Measurements from ENCODE around the gene JAZF1. TPM values are rescaled to one million over a fixed set of nuclear protein-coding genes. Genes with fewer than 3 reads are reported as not detected.

JAZF1 gene
- total and polyA plus RNA-seq, 2 of the 8 experiments (the other 6 are each of a cell fraction or from before 2014, with no cell fraction given): 2.6 to 21.8 TPM

GRCh38 chr7:28115261-28115660, 65.3 kb downstream of the JAZF1 start:
- Histone ChIP-seq H4K5ac (ENCODE audit: insufficient read length, low read depth, low read length) (no peak overlapping the region), H2AFZ (ENCODE audit: low read length) (no peak overlapping the region), H4K20me1 (replicated peaks in 1 of 2; ENCODE audit: control insufficient read depth in 1 of 2, insufficient read depth in 2 of 2, low read length in 2 of 2) (no peaks in the 10 kb centered on the region), H2BK12ac (ENCODE audit: low read depth, low read length) (no peak overlapping the region), H3K4me2 (ENCODE audit: insufficient read depth in 1 of 2, low read depth in 2 of 2, low read length in 2 of 2) (no peak overlapping the region), H2BK120ac (replicated peaks; ENCODE audit: low read depth, low read length) (no peak overlapping the region), H3K56ac (replicated peaks; ENCODE audit: insufficient read length, low read depth, low read length) (no peak overlapping the region), H3K9me3 (ENCODE audit: insufficient read depth in 2 of 2, low read depth in 1 of 2, low read length in 1 of 2) (no peaks in the 10 kb centered on the region), H3K4ac (replicated peaks; ENCODE audit: insufficient read length, low read depth, low read length) (no peak overlapping the region), H3K9ac (replicated peaks in 1 of 4; ENCODE audit: extremely low read depth in 1 of 4, low read depth in 3 of 4, low read length in 3 of 4) (no peak overlapping the region), H4K91ac (replicated peaks; ENCODE audit: insufficient read length, low read length) (no peak overlapping the region), H2BK5ac (ENCODE audit: low read depth, low read length) (no peak overlapping the region), H3K18ac (ENCODE audit: extremely low read depth, low read length) (no peak overlapping the region), H2BK20ac (ENCODE audit: low read length) (no peak overlapping the region), H3K23me2 (ENCODE audit: low read depth, low read length) (no peaks in the 10 kb centered on the region; the same call in 1 of the 2 replicates), H4K8ac (ENCODE audit: extremely low read depth, insufficient read depth, low read length) (no peak overlapping the region), H3K27me3 (replicated peaks in 1 of 4; ENCODE audit: control insufficient read depth in 3 of 4, extremely low read depth in 1 of 4, insufficient read depth in 3 of 4, low read length in 3 of 4) (no peaks in the 10 kb centered on the region), H3K4me3 (ENCODE audit: extremely low read depth in 1 of 4, insufficient read depth in 2 of 4, low read depth in 3 of 4, low read length in 4 of 4) (no peak overlapping the region), H2BK15ac (ENCODE audit: low read length) (no peak overlapping the region), H3K79me1 (ENCODE audit: low read depth, low read length) (no peaks in the 10 kb centered on the region), H3K27ac (ENCODE audit: low read depth, low read length) (no peak overlapping the region), H3K14ac (ENCODE audit: insufficient read length) (no peak overlapping the region), H3K36me3 (ENCODE audit: control insufficient read depth in 2 of 4, insufficient read depth in 4 of 4, low read length in 3 of 4) (no peaks in the 10 kb centered on the region), H3K4me1 (replicated peaks in 1 of 4; ENCODE audit: control insufficient read depth in 3 of 4, insufficient read depth in 4 of 4, low read length in 3 of 4) (no peaks in the 10 kb centered on the region), H2AK5ac (ENCODE audit: low read depth, low read length) (no peak overlapping the region), H3K23ac (ENCODE audit: insufficient read length) (no peak overlapping the region), H3K79me2 (ENCODE audit: control insufficient read depth in 1 of 2, insufficient read depth in 2 of 2, low read length in 2 of 2) (no peaks in the 10 kb centered on the region)
- DNase-seq (ENCODE audit: low read depth in 1 of 2, low spot score in 2 of 2) (no peak), FAIRE-seq (no peak)
- ChIA-PET CTCF (ENCODE audit: partially characterized antibody) (no interaction called here), POLR2A (ENCODE audit: partially characterized antibody) (no interaction called here)
- WGBS, 2 experiments (ENCODE audit: extremely low coverage in 1 of 2, insufficient coverage in 1 of 2, insufficient read length in 1 of 2, insufficient replicate concordance in 2 of 2, low coverage in 1 of 2, low lambda C conversion rate in 2 of 2, missing lambda C conversion rate in 1 of 2): 92% methylated on average over 1 of the region's 1 CpG; no CpG with 5 or more reads in 1 of the 2 experiments
- no peak for TF ChIP-seq MAFK (IDR thresholded peaks at IDR 0.05; ENCODE audit: low read depth, low read length)
- no peak for TF ChIP-seq POU5F1 (IDR thresholded peaks at IDR 0.05; ENCODE audit: low read depth, low read length)
- no peak for TF ChIP-seq POLR2A (IDR thresholded peaks at IDR 0.05; ENCODE audit: control extremely low read depth in 1 of 2, low read depth in 2 of 2, low read length in 2 of 2)
- no peak for TF ChIP-seq KDM5A (IDR thresholded peaks at IDR 0.05; ENCODE audit: low read length)
- TF ChIP-seq CBX8 (IDR thresholded peaks at IDR 0.05; ENCODE audit: borderline replicate concordance, low read depth, low read length): no peak
- no peak for TF ChIP-seq ATF3 (IDR thresholded peaks at IDR 0.05; ENCODE audit: insufficient read depth, low read depth, low read length)
- no peak for TF ChIP-seq TAF1 (IDR thresholded peaks at IDR 0.05; ENCODE audit: low read depth, low read length)
- no peak for TF ChIP-seq RXRA (IDR thresholded peaks at IDR 0.05; ENCODE audit: insufficient read depth, low read depth, low read length)
- TF ChIP-seq ATF2 (IDR thresholded peaks at IDR 0.05; ENCODE audit: low read length): no peak
- no peak for TF ChIP-seq USF2 (IDR thresholded peaks at IDR 0.05; ENCODE audit: low read length)

Measured in H1 (cell line).